CD4-positive, CD25-positive, alpha-beta regulatory T cell (primary cell): ENCODE data around the gene YPEL2. TPM values are rescaled to one million over a fixed set of nuclear protein-coding genes. Genes with fewer than 3 reads are reported as not detected.
A peak's percentile ranks its signal among the peaks of the same experiment; 100 is the strongest.

Experiments used
- ATAC-seq, 2 donors: fragments of 150-1000 bp; cut with Tn5 transposase; one replicate each; pipeline ENCODE4 v1.10.0; 2021; ENCODE audit warnings: low read depth in 2 of 2, moderate number of reproducible peaks in 2 of 2, moderate library complexity in 1 of 2
- DNase-seq, 3 donors: peaks; one replicate each; pipeline versions ENCODE4 v3.0.0 to v3.0.0-alpha.2; 2012 to 2022; ENCODE audit warnings: mixed read lengths in 1 of 3
- H3K27ac ChIP-seq: one replicate; pipeline ENCODE4 v1.7.0; 2013; ENCODE audit warnings: mild to moderate bottlenecking, low read length; ENCODE audit not compliant: insufficient read depth, poor library complexity, severe bottlenecking
- H3K27me3 ChIP-seq: one replicate; pipeline ENCODE4 v1.7.0; 2013; ENCODE audit warnings: low read length; ENCODE audit not compliant: control insufficient read depth, insufficient read depth
- H3K36me3 ChIP-seq: one replicate; pipeline ENCODE4 v1.7.0; 2013; ENCODE audit warnings: mild to moderate bottlenecking, low read length, moderate library complexity; ENCODE audit not compliant: control insufficient read depth, insufficient read depth
- H3K4me1 ChIP-seq: 2 replicates; pipeline ENCODE4 v1.7.0; 2013; ENCODE audit warnings: mild to moderate bottlenecking, low read length; ENCODE audit not compliant: insufficient read depth, control insufficient read depth, poor library complexity, severe bottlenecking
- H3K4me3 ChIP-seq: one replicate; pipeline ENCODE4 v1.7.0; 2013; ENCODE audit warnings: low read depth, mild to moderate bottlenecking, low read length, moderate library complexity
- H3K9me3 ChIP-seq, 2 experiments: 1 replicate in 1 of 2; 2 replicates in 1 of 2; pipeline ENCODE4 v1.7.0; 2013; ENCODE audit warnings: low read length in 2 of 2, mild to moderate bottlenecking in 1 of 2, moderate library complexity in 1 of 2; ENCODE audit not compliant: control insufficient read depth in 2 of 2
- H3K27ac Mint-ChIP-seq, 3 donors: one replicate each; pipeline ENCODE4 v1.8.0; 2020 to 2022; ENCODE audit warnings: mild to moderate bottlenecking in 3 of 3, mixed read lengths in 3 of 3, moderate library complexity in 2 of 3
- H3K27me3 Mint-ChIP-seq: one replicate; pipeline ENCODE4 v1.8.0; 2022; ENCODE audit warnings: mild to moderate bottlenecking, mixed read lengths
- H3K36me3 Mint-ChIP-seq: one replicate; pipeline ENCODE4 v1.8.0; 2020; ENCODE audit warnings: mixed read lengths
- H3K4me1 Mint-ChIP-seq, 4 donors: one replicate each; pipeline ENCODE4 v1.8.0; 2020 to 2022; ENCODE audit warnings: mixed read lengths in 4 of 4, mild to moderate bottlenecking in 1 of 4
- H3K4me3 Mint-ChIP-seq, 4 donors: one replicate each; pipeline ENCODE4 v1.8.0; 2020 to 2022; ENCODE audit warnings: mild to moderate bottlenecking in 4 of 4, mixed read lengths in 4 of 4, moderate library complexity in 3 of 4
- H3K9me3 Mint-ChIP-seq, 7 donors: one replicate each; pipeline ENCODE4 v1.8.0; 2020 to 2022; ENCODE audit warnings: mixed read lengths in 7 of 7, mild to moderate bottlenecking in 3 of 7, moderate library complexity in 2 of 7
- polyA plus RNA-seq, 4 donors: library from polyadenylated mRNA; unstranded; fragments of 300-500 nt; fragmentation: Illumina TruSeq; gene quantifications; one replicate each; pipeline ENCODE4 v1.2.3, GENCODE V29; 2021
- total RNA-seq: library from RNA; stranded (reverse); gene quantifications from one replicate; pipeline ENCODE4 v1.2.3, GENCODE V29; 2022

YPEL2 gene
- total and polyA plus RNA-seq, 5 donors from 2014 or later, result 35.7 to 64.3 (median 44.8) TPM

DNA sequence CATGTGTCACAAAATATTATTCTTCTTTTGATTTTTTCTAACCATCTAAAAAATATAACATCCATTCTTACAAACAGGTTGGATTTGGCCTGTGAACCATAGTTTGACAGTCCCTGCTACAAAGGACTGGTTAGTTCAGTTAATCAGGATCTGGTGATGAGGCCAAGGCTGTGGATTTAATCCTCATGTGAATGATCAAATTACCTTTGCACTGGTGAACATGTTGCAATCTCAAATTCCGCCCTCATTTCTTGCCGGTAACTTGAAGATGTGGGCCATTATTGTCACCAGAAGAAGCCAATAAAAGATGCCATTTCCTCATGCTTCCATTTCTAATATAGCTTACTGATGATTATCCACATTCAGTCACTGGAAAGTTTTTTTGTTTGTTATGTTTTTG lies 35.3 kb upstream of the YPEL2 start:
- no peaks in the 10 kb centered on the region for H3K9me3 ChIP-seq
- Mint-ChIP-seq H3K27me3 (peaks cover 10% of the 10 kb centered on the region), H3K27ac (no peak overlapping the region), H3K9me3 (peaks cover 0 to 1% (median 0%) of the 10 kb centered on the region in 7 donors), H3K36me3 (no peaks in the 10 kb centered on the region), H3K4me3 (no peak overlapping the region), H3K4me1 (peaks cover 0 to 2% (median 0%) of the 10 kb centered on the region in 4 donors)
- H3K36me3 ChIP-seq, result no peaks in the 10 kb centered on the region
- no peak for ATAC-seq
- H3K4me1 ChIP-seq, result no peaks in the 10 kb centered on the region
- H3K4me3 ChIP-seq, result no peak overlapping the region
- H3K27ac ChIP-seq, result no peak overlapping the region
- H3K27me3 ChIP-seq, result peaks cover 2% of the 10 kb centered on the region
- no peak for DNase-seq

DNA sequence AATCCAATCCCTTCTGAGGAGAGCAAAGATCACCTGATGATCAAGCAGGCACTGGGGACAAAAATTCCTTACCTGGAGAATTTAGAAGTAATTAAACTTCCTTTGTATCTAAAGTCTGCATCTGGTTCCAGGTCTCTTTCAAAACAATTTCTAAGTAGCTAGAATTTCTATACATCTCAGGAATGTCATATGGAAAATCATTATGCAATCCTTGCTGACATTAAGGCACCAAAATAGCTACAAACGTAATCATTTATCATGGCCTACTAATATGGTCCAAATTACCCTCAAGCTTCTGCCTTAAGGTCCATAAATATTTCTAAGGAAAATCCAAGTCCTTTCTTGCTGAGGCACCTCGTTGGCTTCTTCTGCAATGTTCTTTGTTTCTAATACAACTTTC lies 32.9 kb upstream of the YPEL2 start:
- Histone ChIP-seq H3K4me1 (no peaks in the 10 kb centered on the region), H3K4me3 (no peak overlapping the region), H3K27me3 (peaks cover 2% of the 10 kb centered on the region), H3K27ac (no peak overlapping the region), H3K36me3 (no peaks in the 10 kb centered on the region), H3K9me3 (no peaks in the 10 kb centered on the region)
- DNase-seq, result no peak
- Mint-ChIP-seq H3K27me3 (peaks cover 10% of the 10 kb centered on the region), H3K27ac (no peak overlapping the region), H3K36me3 (no peaks in the 10 kb centered on the region), H3K4me3 (no peak overlapping the region), H3K9me3 (peaks cover 0 to 1% (median 0%) of the 10 kb centered on the region in 7 donors), H3K4me1 (peaks cover 0 to 3% (median 1%) of the 10 kb centered on the region in 4 donors)
- ATAC-seq, result no peak

DNA sequence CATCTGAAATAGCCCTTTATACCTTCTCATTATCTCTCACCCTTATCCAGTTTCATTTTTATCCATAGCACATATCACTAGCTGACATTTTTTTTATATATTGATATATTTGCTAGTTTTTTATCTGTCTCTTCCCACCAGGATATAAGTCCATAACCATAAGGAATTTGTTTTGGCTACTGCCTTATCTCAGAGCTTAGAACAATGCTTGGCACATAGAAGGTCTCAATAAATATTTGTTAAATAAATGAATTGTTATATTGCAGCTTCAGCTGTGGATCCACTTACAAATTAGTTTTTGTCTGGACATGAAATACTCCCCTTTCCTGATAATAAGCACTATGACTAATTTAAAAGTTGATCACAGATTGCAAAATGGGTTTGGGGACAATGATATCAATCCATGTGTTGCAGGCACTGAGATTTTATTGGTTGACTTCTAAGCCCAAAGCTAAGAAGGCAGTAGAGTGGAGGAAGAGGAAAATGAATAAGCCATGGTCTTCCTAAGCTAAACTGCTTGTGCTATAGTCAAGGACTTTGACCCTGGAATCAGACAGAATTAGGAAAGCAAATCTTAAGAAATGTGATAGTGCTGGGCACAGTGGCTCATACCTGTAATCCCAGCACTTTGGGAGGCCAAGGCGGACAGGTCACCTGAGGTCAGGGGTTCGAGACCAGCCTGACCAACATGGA lies 31.9 kb upstream of the YPEL2 start:
- Histone ChIP-seq H3K4me3 (no peak overlapping the region), H3K4me1 (no peaks in the 10 kb centered on the region), H3K36me3 (no peaks in the 10 kb centered on the region), H3K27me3 (peaks cover 2% of the 10 kb centered on the region), H3K27ac (no peak overlapping the region), H3K9me3 (no peaks in the 10 kb centered on the region)
- H3K4me1 Mint-ChIP-seq, result peaks cover 0 to 3% (median 1%) of the 10 kb centered on the region in 4 donors
- ATAC-seq (no peak), DNase-seq (no peak)
- peaks cover 15% of the 10 kb centered on the region for H3K27me3 Mint-ChIP-seq
- no peak overlapping the region for H3K27ac Mint-ChIP-seq
- H3K4me3 Mint-ChIP-seq, result no peak overlapping the region
- peaks cover 0 to 5% (median 0%) of the 10 kb centered on the region in 7 donors for H3K9me3 Mint-ChIP-seq
- no peaks in the 10 kb centered on the region for H3K36me3 Mint-ChIP-seq

DNA sequence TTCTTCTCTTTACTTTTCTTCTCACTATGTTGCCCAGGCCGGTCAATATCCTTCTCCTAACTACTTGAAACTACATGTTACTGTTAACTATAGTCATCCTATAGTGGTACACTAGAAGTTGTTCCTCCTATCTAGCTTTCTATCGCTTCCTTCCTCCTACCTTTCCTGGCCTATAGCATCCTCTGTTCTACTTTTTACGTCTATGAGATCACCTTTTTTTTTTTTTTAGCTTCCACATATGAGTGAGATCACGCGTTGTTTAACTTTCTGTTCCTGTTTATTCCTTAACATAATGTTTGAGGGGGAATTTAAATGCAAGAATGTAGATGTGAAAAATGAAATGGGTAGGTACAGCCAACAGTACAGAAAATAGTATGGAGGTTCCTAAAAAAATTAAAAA lies 30.5 kb upstream of the YPEL2 start:
- H3K27ac ChIP-seq, result no peak overlapping the region
- H3K36me3 ChIP-seq, result no peaks in the 10 kb centered on the region
- Mint-ChIP-seq H3K27me3 (peaks cover 15% of the 10 kb centered on the region), H3K4me3 (no peak overlapping the region), H3K27ac (no peak overlapping the region), H3K4me1 (peaks cover 0 to 4% (median 1%) of the 10 kb centered on the region in 4 donors), H3K9me3 (peaks cover 0 to 5% (median 0%) of the 10 kb centered on the region in 7 donors), H3K36me3 (no peaks in the 10 kb centered on the region)
- no peak for DNase-seq
- H3K4me3 ChIP-seq, result no peak overlapping the region
- no peaks in the 10 kb centered on the region for H3K9me3 ChIP-seq
- no peak for ATAC-seq
- no peaks in the 10 kb centered on the region for H3K4me1 ChIP-seq
- H3K27me3 ChIP-seq, result peaks cover 4% of the 10 kb centered on the region

DNA sequence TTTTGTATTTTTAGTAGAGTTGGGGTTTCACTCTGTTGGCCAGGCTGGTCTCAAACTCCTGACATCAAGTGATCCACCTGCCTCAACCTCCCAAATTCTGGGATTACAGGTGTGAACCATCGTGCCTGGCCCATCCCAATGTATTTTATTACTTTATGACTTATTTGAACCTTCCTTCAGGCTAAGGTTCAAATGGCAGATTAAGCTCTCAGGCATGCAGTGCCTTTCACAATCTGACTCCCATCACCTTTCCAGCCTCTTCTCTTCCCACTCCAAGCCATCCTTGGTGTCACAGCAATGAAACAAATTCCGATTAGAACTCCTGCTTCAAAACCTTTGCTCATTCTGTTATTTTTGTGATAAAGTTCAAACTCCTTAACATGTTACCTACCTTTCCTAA lies 26.6 kb upstream of the YPEL2 start:
- H3K4me3 Mint-ChIP-seq, result no peak overlapping the region
- peaks cover 0 to 5% (median 0%) of the 10 kb centered on the region in 7 donors for H3K9me3 Mint-ChIP-seq
- Histone ChIP-seq H3K36me3 (no peaks in the 10 kb centered on the region), H3K27me3 (peaks cover 2% of the 10 kb centered on the region), H3K27ac (no peak overlapping the region), H3K9me3 (no peaks in the 10 kb centered on the region), H3K4me3 (no peak overlapping the region), H3K4me1 (no peaks in the 10 kb centered on the region)
- H3K27me3 Mint-ChIP-seq, result peaks cover 11% of the 10 kb centered on the region
- ATAC-seq, result no peak
- DNase-seq, result no peak
- no peaks in the 10 kb centered on the region for H3K36me3 Mint-ChIP-seq
- no peak overlapping the region for H3K27ac Mint-ChIP-seq
- peaks cover 0 to 3% (median 1%) of the 10 kb centered on the region in 4 donors for H3K4me1 Mint-ChIP-seq

DNA sequence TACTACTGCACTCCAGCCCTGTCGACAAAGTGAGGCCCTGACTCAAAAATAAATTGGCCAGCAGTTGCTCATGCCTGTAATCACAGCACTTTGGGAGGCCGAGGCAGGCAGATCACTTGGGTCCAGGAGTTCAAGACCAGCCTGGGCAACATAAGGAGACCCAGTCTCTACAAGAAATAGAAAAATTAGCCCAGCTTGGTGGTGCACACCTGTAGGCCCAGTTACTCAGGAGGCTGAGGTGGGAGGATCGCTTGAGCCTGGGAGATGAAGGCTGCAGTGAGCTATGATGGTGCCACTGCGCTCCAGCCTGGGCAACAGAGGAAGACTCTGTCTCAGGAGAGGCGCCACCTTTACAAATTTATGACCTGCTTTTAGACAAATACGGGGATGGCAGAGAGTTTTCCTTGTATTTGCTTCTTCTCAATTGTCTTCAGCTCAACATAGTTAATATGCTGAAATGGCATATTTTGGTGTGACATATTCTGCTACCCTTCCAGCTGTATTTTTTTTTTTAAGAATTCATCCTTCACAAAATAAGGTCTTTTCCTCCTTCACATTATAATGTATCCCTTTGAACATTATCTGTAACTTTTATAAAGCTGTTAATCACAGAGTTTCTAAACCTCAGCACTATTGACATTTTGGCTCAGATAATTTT lies 21.1 kb upstream of the YPEL2 start:
- H3K4me3 ChIP-seq, result no peak overlapping the region
- no peaks in the 10 kb centered on the region for H3K4me1 ChIP-seq
- no peaks in the 10 kb centered on the region for H3K27me3 ChIP-seq
- Mint-ChIP-seq H3K27ac (peak overlapping the region in 1 of 3 donors; percentile 9), H3K27me3 (peaks cover 4% of the 10 kb centered on the region), H3K36me3 (no peaks in the 10 kb centered on the region), H3K4me1 (peaks cover 0 to 4% (median 3%) of the 10 kb centered on the region in 4 donors), H3K4me3 (no peak overlapping the region), H3K9me3 (peaks cover 0 to 1% (median 0%) of the 10 kb centered on the region in 7 donors)
- no peak for DNase-seq
- ATAC-seq, result no peak
- no peaks in the 10 kb centered on the region for H3K36me3 ChIP-seq
- H3K9me3 ChIP-seq, result no peaks in the 10 kb centered on the region
- H3K27ac ChIP-seq, result no peak overlapping the region

DNA sequence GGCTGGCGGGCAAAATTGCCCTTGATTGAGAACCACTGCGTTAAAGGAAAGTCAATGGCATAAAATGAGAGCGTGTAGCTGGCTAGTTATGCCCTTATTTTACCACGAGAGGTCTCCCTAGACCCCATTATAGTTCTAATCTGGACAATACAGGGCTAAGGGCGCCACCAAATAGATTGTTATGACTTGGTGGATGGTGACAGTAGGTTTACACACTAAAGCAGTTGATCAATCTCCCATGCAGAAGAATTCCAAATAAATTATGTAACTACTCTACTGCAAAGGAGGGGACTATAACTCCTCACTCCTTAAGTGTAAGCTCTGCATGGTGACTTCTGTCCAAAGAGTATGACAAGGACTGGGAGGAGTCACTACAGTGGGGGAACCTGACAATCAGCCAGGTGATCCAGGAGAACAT lies 20.4 kb upstream of the YPEL2 start:
- H3K4me1 ChIP-seq, result no peaks in the 10 kb centered on the region
- no peaks in the 10 kb centered on the region for H3K36me3 ChIP-seq
- H3K27me3 ChIP-seq, result no peaks in the 10 kb centered on the region
- Mint-ChIP-seq H3K27ac (peak overlapping the region in 1 of 3 donors; percentile 9), H3K4me3 (no peak overlapping the region), H3K36me3 (no peaks in the 10 kb centered on the region), H3K27me3 (peaks cover 4% of the 10 kb centered on the region), H3K4me1 (peaks cover 0 to 4% (median 3%) of the 10 kb centered on the region in 4 donors), H3K9me3 (peaks cover 0 to 1% (median 0%) of the 10 kb centered on the region in 7 donors)
- ATAC-seq, result peak; percentile 81 to 89
- no peak overlapping the region for H3K4me3 ChIP-seq
- DNase-seq, result peak; percentile 23 to 80 (median 72)
- H3K9me3 ChIP-seq, result no peaks in the 10 kb centered on the region
- H3K27ac ChIP-seq, result no peak overlapping the region
